Glomerular visceral epithelial cell (primary cell): ENCODE measurements around the gene C10orf71.
A peak's percentile ranks its signal among the peaks of the same experiment; 100 is the strongest.

Source experiments
- DNase-seq: peaks from one replicate; pipeline ENCODE4 v3.0.0-alpha.2; 2016; ENCODE audit errors: extremely low spot score

Gene C10orf71

DNA sequence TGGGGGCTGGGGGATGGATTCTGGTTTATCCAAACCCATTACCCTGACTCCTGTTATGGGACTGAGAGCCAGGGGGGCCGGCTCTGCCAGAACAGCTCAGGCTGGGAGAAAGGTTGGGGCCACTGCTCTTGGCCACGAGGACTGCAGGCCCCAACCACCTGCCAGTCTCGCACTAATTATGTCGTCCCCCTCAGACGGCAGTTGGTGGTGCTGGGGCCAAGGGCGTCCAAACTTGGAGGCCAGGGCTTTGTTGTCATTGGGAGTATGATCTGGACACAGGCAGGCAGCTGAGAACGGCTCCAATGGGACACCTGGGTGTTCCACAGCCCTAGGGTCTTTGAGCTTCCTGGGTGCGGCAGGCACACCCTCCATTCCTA is 62.2 kb downstream of the C10orf71 start:
- no peak for DNase-seq

DNA sequence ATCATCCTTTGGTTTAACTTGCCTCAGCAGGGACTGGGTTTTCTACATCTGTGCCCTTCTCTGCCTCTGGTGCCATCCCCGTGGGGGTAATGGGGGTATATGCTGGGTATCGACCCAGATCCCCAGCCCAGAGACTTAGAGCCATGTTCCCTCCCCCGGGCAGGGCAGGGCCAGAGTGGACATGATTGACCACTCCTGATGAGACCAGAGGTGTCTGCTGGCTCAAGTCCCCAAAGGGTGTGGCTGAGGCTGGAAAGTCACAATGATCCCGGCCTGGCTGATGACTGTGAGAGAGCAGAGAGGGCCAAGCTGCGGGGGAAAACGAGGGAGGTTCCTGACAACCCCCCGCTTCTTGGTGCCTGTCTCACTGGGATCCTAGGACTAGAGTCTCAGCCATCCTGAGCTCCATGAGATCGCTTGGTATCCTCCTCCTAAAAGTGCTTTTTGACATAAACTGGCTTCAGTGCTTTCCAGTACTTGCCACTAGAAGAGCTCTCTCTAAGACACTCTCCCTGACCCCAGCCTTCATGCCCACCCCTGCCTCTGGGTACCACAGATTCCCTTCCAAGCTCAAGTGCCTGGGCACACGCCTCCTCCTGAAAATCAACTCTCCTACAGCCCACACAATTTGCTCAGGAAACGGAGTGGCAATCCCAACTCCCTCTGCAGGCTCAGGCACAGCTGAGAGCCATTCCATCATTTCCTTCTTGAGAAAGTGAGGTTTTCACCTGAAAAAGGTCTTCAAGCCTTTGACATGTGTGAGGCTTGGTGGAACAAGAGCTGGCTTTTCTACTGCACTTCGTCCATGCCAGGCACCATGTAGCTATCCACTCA is 63.0 kb downstream of the C10orf71 start:
- DNase-seq: no peak

DNA sequence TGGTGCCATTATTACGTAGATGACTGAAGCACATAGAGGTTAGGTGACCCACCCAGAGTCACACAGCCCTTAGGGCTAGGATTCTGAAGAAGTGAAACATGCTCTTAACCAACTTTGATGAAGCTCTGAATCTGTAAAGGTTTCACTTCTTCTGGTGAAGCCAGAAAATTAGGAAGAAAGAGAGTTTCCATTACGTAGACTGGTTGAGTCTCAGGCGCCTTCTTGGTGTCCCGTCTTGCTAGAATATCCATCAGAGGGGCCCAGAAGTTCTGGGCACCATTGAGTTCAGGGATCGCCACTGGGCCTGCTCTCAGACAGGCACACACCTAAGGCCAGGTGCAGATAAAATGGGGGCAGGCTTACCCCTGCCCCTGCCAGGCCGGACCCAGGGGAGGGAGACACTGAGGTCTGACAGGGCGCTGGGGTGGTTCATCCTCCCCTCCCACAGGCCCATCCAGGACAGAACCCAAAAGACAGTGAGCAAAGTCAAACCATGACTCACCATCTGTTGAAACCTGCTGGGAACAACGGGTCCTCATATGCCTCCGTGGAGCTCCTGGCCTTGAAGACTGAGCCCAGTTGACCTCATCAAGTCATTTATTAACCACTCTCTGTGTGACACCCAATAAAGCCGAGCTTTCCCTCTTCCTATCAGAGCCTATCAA is 63.8 kb downstream of the C10orf71 start:
- peak; percentile 9 for DNase-seq

DNA sequence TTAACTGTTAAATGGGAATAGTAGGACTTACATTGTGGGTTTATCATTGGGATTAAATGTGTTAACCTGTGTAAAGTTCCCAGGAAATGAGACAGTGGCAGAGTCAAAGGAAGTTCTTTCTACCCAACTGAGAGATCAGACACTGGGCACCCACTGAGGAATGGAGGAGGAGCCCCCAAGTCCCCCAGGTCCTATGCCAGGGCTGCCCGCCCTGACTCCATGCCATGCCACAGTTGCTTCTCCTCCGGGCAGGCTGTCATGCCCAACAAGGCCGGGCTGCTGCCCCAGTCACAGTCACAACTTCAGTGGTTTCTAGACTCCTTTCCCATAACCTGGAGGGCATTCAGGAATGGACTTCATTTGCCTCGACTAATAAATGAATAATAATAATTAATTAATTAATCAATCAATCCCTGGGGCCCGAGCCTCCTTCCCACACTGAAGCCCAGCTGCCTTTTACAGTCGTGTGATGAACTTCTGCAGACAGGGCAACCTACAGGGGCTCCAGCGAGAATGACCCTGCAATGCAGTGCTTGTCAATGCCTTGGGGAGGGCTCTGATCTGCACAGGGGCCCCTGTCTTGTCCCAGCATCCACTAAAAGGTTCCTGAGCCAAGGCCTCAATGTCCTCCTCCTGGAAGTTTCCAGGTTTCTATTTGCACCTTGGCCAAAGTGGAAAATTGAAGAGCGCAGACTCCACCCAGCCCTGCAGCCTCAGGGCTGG is 64.5 kb downstream of the C10orf71 start:
- no peak for DNase-seq

DNA sequence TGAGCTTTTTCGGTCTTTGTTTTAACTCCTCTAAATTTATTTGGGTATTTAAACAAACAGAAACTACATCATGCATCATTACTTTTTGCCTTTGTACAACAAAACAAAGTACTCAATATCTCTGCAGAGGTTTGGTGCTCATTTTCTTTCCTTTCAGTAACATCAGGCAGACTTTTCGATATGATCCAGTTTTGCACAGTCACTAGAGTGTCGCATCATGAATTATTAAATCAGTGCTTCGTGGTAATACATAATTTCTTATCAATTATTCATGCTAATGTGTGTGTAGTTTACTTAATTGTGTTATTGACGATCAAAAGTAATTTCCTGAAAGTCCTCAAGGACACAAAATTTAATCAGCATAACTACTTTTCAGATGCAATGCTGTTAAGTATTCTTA is 65.1 kb downstream of the C10orf71 start:
- no peak for DNase-seq

DNA sequence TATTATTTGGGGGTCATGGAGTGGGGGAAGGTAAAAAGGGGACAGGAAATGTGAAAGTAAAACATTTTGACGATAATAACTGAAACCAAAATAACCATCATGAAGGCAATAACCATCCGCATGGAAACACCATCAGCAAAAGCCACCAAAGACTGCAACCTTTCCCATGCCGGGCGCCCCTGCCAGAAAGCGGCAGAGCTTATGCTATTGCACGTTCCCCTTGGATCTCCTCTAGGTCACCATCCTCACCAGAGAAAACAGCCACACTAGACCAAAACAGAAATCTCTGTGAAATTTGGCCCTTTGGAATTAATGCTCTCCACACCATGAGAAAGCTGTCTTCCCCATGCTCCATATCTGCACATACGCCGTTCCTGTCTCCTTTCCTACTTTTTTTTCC is 65.8 kb downstream of the C10orf71 start:
- no peak for DNase-seq

DNA sequence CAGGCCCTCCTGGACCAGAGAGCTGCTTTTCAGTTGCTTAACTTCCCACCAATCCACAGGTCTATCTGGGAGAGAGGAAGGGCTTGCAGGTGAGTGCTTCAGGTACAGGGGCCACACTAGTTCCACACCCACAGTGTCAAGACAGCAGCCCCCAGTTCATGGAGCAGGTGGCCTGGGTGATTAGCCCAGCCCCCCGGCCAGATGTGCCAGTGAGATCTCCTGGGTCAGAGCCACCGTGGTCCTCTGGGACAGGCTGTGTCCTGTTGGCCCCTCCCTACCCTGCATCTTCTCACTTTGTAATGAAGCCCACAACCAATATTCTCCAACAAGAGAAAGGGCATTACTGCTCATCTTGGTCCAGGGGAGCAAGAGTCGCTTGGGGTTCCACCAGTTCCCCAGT is 66.3 kb downstream of the C10orf71 start:
- no peak for DNase-seq

DNA sequence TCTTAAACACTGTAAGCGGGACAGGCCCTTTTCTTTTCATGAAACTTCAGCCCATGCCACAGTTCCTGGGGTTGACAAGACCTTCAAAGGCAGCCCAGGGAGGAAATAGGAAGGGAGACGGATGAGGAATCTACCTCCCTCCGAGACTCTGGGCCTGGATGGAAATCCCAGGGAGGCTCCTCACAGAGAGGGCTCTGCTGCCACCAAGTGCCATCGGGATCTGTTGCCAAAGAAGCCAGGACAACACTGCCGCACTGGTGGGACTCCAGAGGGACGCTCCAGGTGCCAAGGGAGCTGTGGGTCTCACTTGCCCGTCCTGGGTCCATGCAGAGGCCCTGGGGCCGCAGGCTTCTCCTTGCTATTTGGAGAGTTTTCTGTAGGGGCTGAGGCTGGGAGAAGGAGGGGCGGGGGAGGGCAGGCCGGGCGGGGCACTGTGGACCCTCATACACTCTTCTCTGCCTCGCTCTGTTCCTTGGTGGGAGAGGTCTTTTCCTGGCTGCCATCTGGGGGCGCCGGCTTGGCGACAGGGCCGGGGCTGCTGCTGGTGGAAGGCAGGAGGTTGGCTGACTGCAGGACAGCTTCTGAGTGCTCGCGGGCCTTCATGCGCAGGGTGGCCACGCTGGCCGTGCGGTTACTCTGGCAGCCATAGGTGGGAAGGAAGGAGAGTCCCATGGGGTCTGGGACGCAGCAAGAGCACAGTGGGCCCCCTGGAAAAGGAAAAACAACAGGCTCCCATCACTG is 66.9 kb downstream of the C10orf71 start:
- DNase-seq: no peak

DNA sequence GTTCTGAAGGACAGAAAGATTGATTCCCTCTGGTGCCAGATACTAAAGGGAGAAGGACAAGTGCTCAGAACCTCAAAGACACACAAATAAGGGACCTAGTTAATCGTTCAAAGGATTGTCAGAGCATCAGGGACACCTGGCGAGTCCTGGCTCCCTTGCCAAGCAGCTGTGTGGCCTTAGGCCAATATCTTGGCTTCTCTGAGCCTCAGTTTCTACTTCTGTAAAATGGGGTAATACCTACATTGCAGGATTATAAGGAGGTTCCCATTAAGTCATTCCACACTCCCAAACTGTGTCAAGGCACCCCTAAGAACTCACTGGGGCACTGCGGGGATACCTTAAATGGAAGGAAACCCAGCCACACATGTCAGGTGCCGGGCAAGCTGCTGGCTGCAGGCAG is 67.5 kb downstream of the C10orf71 start:
- no peak for DNase-seq

DNA sequence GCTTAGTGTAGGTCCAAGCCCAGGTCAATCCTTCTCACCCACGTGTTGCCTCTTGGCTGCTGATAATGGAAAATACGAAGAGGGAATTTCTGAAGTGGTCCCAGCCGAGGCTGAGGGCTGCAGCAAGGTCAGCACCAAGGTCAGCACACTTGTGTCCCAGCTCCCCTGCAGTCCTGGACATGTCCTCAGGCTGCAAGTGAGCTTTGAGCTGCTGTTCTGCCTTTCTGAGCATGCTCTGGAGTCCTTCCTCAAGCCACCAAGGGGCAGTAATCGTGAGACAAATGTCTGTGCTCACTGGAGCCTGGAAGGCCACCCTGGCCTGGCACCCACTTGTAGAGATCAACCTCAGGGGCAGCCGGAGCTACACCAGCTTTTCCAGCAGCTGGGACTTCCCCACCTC is 68.6 kb downstream of the C10orf71 start:
- no peak for DNase-seq

DNA sequence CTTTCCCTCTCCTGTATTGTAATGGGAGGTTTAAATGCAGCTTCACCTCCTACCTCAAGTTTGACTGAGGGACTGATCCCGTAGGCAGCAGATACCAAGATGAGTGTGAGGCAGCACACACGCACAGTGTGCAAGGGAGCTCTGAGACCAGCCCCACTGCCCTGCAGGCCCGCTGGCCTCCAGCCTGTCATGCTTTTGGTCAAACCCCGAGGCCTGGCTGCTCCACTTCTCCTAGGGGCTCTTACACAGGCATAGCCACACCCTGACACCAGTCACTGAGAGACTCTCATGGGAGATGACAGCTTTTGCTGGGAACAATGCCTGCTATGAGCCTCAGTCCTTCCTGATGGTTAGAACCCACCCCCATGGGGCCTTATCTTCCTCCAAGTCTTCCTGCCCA is 69.3 kb downstream of the C10orf71 start:
- no peak for DNase-seq

DNA sequence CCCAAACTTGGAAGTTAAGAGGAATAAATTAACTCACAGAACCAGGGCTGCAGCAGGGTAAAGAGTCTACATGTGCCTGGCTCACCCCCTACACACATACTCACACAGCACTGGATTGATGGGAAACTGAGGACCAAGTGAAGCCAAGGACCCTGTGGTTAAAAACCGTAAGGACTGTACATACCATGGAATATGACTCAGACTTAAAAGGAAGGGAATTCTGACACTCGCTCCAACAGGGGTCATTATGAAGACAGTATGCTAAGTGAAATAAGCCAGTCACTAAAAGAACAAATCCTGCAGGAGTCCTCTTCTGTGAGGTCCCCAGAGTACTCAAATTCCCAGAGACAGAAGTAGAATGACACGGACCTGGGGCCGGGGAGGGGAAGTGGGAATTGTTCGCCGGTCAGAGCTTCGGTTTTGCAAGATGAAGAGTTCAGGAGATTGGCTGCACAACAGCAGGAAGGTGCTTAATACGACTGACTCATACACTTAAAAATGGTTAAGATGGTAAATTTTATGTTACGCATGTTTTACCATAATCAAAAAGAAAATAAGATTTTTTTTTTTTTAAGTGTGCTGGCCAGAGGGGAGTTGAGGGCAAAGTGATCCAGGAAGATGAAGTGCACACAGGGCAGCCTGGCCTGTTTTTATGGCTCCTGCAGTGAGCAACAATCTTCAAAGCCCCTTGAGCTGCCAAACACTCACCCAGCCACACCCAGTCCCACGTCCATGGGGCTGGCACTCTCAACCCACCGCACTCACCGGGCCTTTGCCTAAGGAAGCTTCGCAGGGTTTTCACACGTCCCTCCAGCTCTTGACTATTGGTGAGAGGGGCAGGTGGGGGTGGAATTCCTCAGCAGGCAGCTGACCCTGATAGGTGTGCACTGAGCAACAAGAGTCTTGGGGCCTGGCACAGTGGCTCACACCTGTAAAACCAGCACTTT is 70.5 kb downstream of the C10orf71 start:
- DNase-seq: no peak

DNA sequence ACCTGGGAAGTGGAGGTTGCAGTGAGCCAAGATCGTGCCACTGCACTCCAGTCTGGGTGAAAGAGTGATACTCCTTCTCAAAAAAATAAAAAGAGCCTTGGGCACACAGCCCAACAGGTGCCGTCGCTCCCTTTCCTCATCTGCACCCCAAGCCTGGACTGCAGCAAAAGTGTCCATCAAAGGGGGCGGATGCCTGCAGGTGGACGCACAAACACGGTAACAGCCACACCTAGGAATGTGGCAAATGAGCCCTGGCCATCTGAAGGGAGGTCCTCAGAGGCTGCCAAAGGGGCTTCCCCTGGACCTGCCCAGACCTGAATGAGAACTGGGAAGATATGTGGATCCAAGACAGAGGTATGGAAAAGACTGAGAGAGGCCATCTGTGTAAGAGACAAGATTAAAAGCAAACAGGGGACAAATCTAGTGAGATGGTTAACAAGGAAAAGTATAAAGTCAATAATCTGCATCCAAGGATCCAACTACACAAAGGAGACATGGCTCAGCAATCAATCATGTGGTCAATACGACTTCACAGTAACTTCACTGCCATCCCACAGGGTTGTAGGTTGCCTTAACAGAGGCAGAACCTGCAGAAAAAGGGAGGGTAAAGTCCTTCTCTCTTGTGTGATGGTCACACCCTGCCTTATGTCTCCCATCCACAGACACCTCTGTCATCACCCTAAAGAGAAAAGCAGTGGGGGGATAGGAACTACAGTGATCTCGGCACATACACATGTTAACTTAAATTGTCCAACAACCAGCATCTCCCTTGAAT is 71.5 kb downstream of the C10orf71 start:
- DNase-seq: no peak

DNA sequence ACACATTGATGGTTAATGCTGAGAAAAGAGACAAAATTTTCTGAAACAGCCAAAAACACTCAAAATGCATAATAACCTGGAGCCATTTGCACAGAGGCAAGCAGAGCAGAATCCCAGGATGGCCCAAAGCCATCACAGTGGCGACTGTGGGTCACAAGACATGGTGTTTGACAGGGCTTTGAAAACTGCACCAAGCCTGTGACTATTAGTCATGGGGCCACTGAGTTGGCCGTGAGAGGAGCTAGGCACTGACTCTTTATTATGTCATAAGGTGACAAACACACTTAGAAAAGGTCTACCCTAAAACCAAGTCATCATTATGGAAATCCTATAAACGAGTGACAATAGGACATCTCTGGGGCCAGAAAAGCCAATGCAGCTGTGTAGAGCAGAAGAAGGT is 73.0 kb downstream of the C10orf71 start:
- DNase-seq: no peak

DNA sequence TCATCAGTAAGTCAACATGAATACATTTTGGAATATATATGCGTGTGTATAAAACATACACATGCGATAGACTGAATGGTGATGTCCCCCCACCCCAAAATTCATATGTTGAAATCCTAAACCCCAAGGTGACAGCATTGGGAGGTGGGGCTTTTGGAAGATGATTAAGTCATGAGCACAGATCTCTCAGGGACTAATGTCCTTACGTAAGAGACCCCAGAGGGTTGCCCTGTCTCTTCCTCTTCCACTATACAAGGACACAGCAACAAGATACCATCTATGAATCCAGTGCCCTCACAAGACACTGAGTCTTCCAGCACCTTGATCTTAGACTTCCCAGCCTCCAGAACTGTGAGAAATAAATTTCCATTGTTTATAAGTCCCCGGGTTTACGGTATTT is 74.4 kb downstream of the C10orf71 start:
- no peak for DNase-seq

DNA sequence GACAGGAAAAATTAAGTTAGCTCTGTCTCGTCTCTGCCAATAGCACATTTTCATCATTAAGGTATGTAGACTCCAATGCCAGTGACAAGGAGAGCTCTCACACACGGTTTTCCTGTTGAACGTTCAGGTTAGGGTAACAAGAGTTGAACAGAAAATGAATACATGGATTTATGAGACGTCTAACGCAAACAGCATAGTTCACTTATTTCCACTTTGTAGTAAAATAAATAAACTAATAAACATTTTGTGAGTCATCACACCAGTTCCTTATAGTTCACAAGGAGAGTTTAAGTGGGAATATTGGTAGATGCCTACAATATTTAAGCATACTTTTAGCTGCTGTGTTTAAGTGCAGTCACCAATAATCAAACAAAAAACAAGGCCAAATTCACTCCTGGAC is 75.8 kb downstream of the C10orf71 start:
- no peak for DNase-seq

DNA sequence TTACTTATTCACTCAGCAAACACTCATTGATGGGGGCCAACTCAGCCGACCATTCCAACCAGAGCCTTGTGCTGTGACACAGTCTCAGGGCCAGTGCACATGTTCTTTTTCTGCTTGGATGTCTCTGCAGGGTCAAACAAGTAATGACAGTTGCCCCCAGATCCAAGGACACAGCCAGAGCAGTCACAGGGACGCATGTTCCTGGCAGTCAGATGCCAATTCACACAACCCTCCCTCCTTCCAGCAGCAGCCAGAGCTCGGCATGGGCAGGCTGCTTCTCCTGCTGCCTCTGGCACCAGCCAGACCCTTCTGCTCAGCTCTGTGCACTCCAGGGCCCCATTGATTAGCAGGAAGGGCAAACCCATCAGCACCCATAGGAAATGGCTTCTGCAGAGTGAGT is 76.6 kb downstream of the C10orf71 start:
- no peak for DNase-seq
